HCT116 (cell line): ENCODE results near the gene GAPT.

ENCODE experiments used
- CBX3 ChIP-seq: IDR thresholded peaks from 2 replicates; pipeline ENCODE4 v1.6.1; 2012; ENCODE audit warnings: low read depth
- CEBPB ChIP-seq: IDR thresholded peaks from 2 replicates; pipeline ENCODE4 v1.6.1; 2012; ENCODE audit warnings: low read depth
- CTCF ChIP-seq, 3 experiments: fragments of 200-600 bp in 1 of 3; sonication (generic) in 1 of 3; IDR thresholded peaks in 2 of 3; conservative IDR thresholded peaks in 1 of 3; 2 replicates each; pipeline ENCODE4 v1.5.1; 2012 to 2017; ENCODE audit warnings: low read depth in 2 of 3, low read length in 2 of 3, antibody characterized with exemption in 1 of 3, borderline replicate concordance in 1 of 3, control low read depth in 1 of 3, mild to moderate bottlenecking in 1 of 3, mixed read lengths in 1 of 3, mixed run types in 1 of 3, moderate library complexity in 1 of 3; ENCODE audit not compliant: insufficient read depth in 1 of 3
- EZH2 ChIP-seq: fragments of 200-600 bp; sonication (generic); IDR thresholded peaks from 2 replicates; pipeline ENCODE4 v1.6.1; 2017; ENCODE audit warnings: antibody characterized with exemption, mixed run types
- POLR2A ChIP-seq: IDR thresholded peaks from 2 replicates; pipeline ENCODE4 v1.7.0; 2011; ENCODE audit warnings: borderline replicate concordance; ENCODE audit not compliant: insufficient read depth, insufficient read length; ENCODE audit errors: extremely low read depth
- POLR2AphosphoS5 ChIP-seq: IDR thresholded peaks from 2 replicates; pipeline ENCODE4 v1.6.1; 2011; ENCODE audit warnings: mild to moderate bottlenecking, low read depth, low read length, moderate library complexity
- RAD21 ChIP-seq: IDR thresholded peaks from 2 replicates; pipeline ENCODE4 v1.6.1; 2012; ENCODE audit warnings: low read depth, mild to moderate bottlenecking
- REST ChIP-seq: IDR thresholded peaks from 2 replicates; pipeline ENCODE4 v1.6.1; 2012; ENCODE audit warnings: low read depth
- ZNF274 ChIP-seq: fragments of 200-500 bp; sonication (Bioruptor generic); IDR thresholded peaks from 2 replicates; pipeline ENCODE4 v1.6.1; 2014; ENCODE audit warnings: mild to moderate bottlenecking, low read depth, low read length, inconsistent platforms
- TF ChIP-seq, protein P1 (sequence below): IDR thresholded peaks from 2 replicates; pipeline ENCODE4 v1.6.1; 2011; ENCODE audit warnings: mild to moderate bottlenecking, low read length, moderate library complexity; ENCODE audit not compliant: insufficient replicate concordance; ENCODE audit errors: extremely low read depth

DNA sequence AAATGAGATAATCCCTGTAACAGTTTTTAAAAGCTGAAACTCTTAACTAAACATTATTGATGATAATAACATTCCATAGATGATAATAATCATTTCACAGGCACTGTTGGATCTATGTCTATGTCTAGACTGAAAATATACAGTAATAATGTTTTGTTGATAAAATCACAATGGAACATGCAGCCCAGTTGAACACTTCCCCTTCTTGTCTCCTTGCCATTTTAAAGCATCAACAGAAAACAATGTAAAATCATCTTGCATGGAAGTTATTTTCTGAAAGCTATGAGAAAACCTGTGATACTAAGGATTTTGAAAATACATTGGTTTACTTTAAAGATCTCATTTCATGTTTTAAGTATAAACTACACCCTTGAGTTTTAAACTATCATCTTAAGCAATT, 1.9 kb downstream of the GAPT start:
- TF ChIP-seq CBX3: no peak
- TF ChIP-seq CEBPB: no peak
- no peak for TF ChIP-seq EZH2
- TF ChIP-seq POLR2A: no peak
- no peak for TF ChIP-seq CTCF (IDR thresholded peaks at IDR 0.05 in 2 of 3, conservative IDR thresholded peaks at IDR 0.05 in 1 of 3; ENCODE audit: borderline replicate concordance in 1 of 3, insufficient read depth in 1 of 3, low read depth in 2 of 3, low read length in 2 of 3)
- no peak for TF ChIP-seq ZNF274
- TF ChIP-seq RAD21: no peak
- no peak for TF ChIP-seq POLR2AphosphoS5
- TF ChIP-seq REST: no peak
- TF ChIP-seq, protein P1, sequence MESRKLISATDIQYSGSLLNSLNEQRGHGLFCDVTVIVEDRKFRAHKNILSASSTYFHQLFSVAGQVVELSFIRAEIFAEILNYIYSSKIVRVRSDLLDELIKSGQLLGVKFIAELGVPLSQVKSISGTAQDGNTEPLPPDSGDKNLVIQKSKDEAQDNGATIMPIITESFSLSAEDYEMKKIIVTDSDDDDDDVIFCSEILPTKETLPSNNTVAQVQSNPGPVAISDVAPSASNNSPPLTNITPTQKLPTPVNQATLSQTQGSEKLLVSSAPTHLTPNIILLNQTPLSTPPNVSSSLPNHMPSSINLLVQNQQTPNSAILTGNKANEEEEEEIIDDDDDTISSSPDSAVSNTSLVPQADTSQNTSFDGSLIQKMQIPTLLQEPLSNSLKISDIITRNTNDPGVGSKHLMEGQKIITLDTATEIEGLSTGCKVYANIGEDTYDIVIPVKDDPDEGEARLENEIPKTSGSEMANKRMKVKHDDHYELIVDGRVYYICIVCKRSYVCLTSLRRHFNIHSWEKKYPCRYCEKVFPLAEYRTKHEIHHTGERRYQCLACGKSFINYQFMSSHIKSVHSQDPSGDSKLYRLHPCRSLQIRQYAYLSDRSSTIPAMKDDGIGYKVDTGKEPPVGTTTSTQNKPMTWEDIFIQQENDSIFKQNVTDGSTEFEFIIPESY: no peak
